BLaER1 (cell line): ENCODE measurements around the gene SERPINB1.
A peak's percentile ranks its signal among the peaks of the same experiment; 100 is the strongest.

Source experiments
- H3K27ac ChIP-seq: shearing (Covaris generic); formaldehyde crosslinking; 2 replicates; pipeline ENCODE4 v1.8.1; 2022
- H3K27me3 ChIP-seq: shearing (Covaris generic); formaldehyde crosslinking; 2 replicates; pipeline ENCODE4 v1.8.1; 2022
- H3K36me3 ChIP-seq: shearing (Covaris generic); formaldehyde crosslinking; 2 replicates; pipeline ENCODE4 v1.8.1; 2022
- H3K4me1 ChIP-seq: shearing (Covaris generic); formaldehyde crosslinking; 2 replicates; pipeline ENCODE4 v1.8.1; 2022
- H3K4me2 ChIP-seq: shearing (Covaris generic); formaldehyde crosslinking; 2 replicates; pipeline ENCODE4 v1.8.1; 2022
- H3K4me3 ChIP-seq: shearing (Covaris generic); formaldehyde crosslinking; 2 replicates; pipeline ENCODE4 v1.8.1; 2022
- H3K9ac ChIP-seq: shearing (Covaris generic); formaldehyde crosslinking; 2 replicates; pipeline ENCODE4 v1.8.1; 2022
- H3K9me3 ChIP-seq: shearing (Covaris generic); formaldehyde crosslinking; 2 replicates; pipeline ENCODE4 v1.8.1; 2022
- H4K20me1 ChIP-seq: shearing (Covaris generic); formaldehyde crosslinking; 2 replicates; pipeline ENCODE4 v1.8.1; 2022
- Cebpa-rat ChIP-seq: shearing (Covaris generic); IDR thresholded peaks from 2 replicates; pipeline ENCODE4 v1.8.1; 2022

SERPINB1 gene

GRCh38 chr6:2851727-2852513 lies 10.3 kb upstream of the SERPINB1 start:
- H3K27me3 ChIP-seq, result no peaks in the 10 kb centered on the region
- no peak overlapping the region for H3K4me3 ChIP-seq
- H3K4me1 ChIP-seq, result peaks cover 40% of the 10 kb centered on the region
- no peaks in the 10 kb centered on the region for H3K9me3 ChIP-seq
- no peak for TF ChIP-seq Cebpa-rat
- no peak overlapping the region for H3K27ac ChIP-seq
- H3K36me3 ChIP-seq, result no peaks in the 10 kb centered on the region
- H3K4me2 ChIP-seq, result no peak overlapping the region
- no peak overlapping the region for H3K9ac ChIP-seq
- no peaks in the 10 kb centered on the region for H4K20me1 ChIP-seq

GRCh38 chr6:2850538-2851113 lies 9.0 kb upstream of the SERPINB1 start:
- peaks cover 44% of the 10 kb centered on the region for H3K4me1 ChIP-seq
- no peaks in the 10 kb centered on the region for H3K36me3 ChIP-seq
- H3K27me3 ChIP-seq, result no peaks in the 10 kb centered on the region
- no peak overlapping the region for H3K4me2 ChIP-seq
- TF ChIP-seq Cebpa-rat, result no peak
- H3K27ac ChIP-seq, result no peak overlapping the region
- H3K9ac ChIP-seq, result no peak overlapping the region
- no peaks in the 10 kb centered on the region for H4K20me1 ChIP-seq
- H3K9me3 ChIP-seq, result no peaks in the 10 kb centered on the region
- H3K4me3 ChIP-seq, result no peak overlapping the region

GRCh38 chr6:2848851-2849250 lies 7.2 kb upstream of the SERPINB1 start:
- peaks cover 26% of the 10 kb centered on the region for H3K4me1 ChIP-seq
- no peak overlapping the region for H3K27ac ChIP-seq
- no peaks in the 10 kb centered on the region for H3K27me3 ChIP-seq
- no peaks in the 10 kb centered on the region for H3K36me3 ChIP-seq
- H3K9me3 ChIP-seq, result no peaks in the 10 kb centered on the region
- H3K9ac ChIP-seq, result no peak overlapping the region
- no peaks in the 10 kb centered on the region for H4K20me1 ChIP-seq
- H3K4me2 ChIP-seq, result no peak overlapping the region
- no peak overlapping the region for H3K4me3 ChIP-seq
- no peak for TF ChIP-seq Cebpa-rat

GRCh38 chr6:2845880-2846208 lies 4.2 kb upstream of the SERPINB1 start:
- Histone ChIP-seq H3K4me3 (no peak overlapping the region), H4K20me1 (no peaks in the 10 kb centered on the region), H3K4me2 (peak overlapping the region; percentile 23), H3K4me1 (peaks cover 34% of the 10 kb centered on the region), H3K9ac (no peak overlapping the region), H3K36me3 (no peaks in the 10 kb centered on the region), H3K27me3 (peaks cover 25% of the 10 kb centered on the region), H3K9me3 (peaks cover 3% of the 10 kb centered on the region; the same call in 1 of the 2 replicates), H3K27ac (no peak overlapping the region)
- TF ChIP-seq Cebpa-rat, result no peak

- no peak overlapping the region for H3K4me2 ChIP-seq
- H3K36me3 ChIP-seq, result no peaks in the 10 kb centered on the region
- peaks cover 52% of the 10 kb centered on the region for H3K4me1 ChIP-seq
- TF ChIP-seq Cebpa-rat, result no peak
- H3K27ac ChIP-seq, result no peak overlapping the region
- no peak overlapping the region for H3K4me3 ChIP-seq
- H3K9ac ChIP-seq, result no peak overlapping the region
- peaks cover 43% of the 10 kb centered on the region for H3K27me3 ChIP-seq
- peaks cover 17% of the 10 kb centered on the region for H4K20me1 ChIP-seq
- peaks cover 3% of the 10 kb centered on the region; the same call in 1 of the 2 replicates for H3K9me3 ChIP-seq
These were observed 2.3 kb upstream of the SERPINB1 start for GRCh38 chr6:2844008-2844407.

GRCh38 chr6:2843138-2843740 lies 1.6 kb upstream of the SERPINB1 start:
- H3K36me3 ChIP-seq, result no peaks in the 10 kb centered on the region
- peaks cover 51% of the 10 kb centered on the region for H3K27me3 ChIP-seq
- H3K4me1 ChIP-seq, result peaks cover 44% of the 10 kb centered on the region
- no peak overlapping the region for H3K4me2 ChIP-seq
- H4K20me1 ChIP-seq, result peaks cover 17% of the 10 kb centered on the region
- H3K4me3 ChIP-seq, result no peak overlapping the region
- H3K9ac ChIP-seq, result no peak overlapping the region
- H3K9me3 ChIP-seq, result peaks cover 3% of the 10 kb centered on the region; the same call in 1 of the 2 replicates
- TF ChIP-seq Cebpa-rat, result no peak
- H3K27ac ChIP-seq, result no peak overlapping the region

- Histone ChIP-seq H3K27ac (no peak overlapping the region; the same call in 1 of the 2 replicates), H3K4me1 (peaks cover 41% of the 10 kb centered on the region)
These were observed 483 bp upstream of the SERPINB1 start for GRCh38 chr6:2842139-2842552.

GRCh38 chr6:2840749-2841061 lies 958 bp downstream of the SERPINB1 start:
- 0 out of 2 replicates have a peak overlapping the region, but pooled peaks have one; percentile 33 for H3K27ac ChIP-seq

More at GRCh38 chr6:2842139-2842552, 483 bp upstream of the SERPINB1 start:
- Histone ChIP-seq H3K9ac (no peak overlapping the region), H4K20me1 (peaks cover 17% of the 10 kb centered on the region), H3K27me3 (peaks cover 62% of the 10 kb centered on the region), H3K4me2 (peak overlapping the region; percentile 81), H3K36me3 (no peaks in the 10 kb centered on the region; the same call in 1 of the 2 replicates), H3K9me3 (peaks cover 3% of the 10 kb centered on the region; the same call in 1 of the 2 replicates), H3K4me3 (peak overlapping the region; percentile 65)
- TF ChIP-seq Cebpa-rat, result no peak

GRCh38 chr6:2839982-2840748 lies 1.5 kb downstream of the SERPINB1 start:
- Histone ChIP-seq H3K27ac (no peak overlapping the region), H3K9me3 (peaks cover 3% of the 10 kb centered on the region; the same call in 1 of the 2 replicates), H3K27me3 (peaks cover 62% of the 10 kb centered on the region), H3K4me2 (peak overlapping the region; percentile 81), H4K20me1 (peaks cover 17% of the 10 kb centered on the region), H3K36me3 (peaks cover 12% of the 10 kb centered on the region; the same call in 1 of the 2 replicates), H3K4me3 (peak overlapping the region; percentile 65), H3K9ac (0 out of 2 replicates have a peak overlapping the region, but pooled peaks have one; percentile 51), H3K4me1 (peaks cover 31% of the 10 kb centered on the region)
- no peak for TF ChIP-seq Cebpa-rat

More at GRCh38 chr6:2840749-2841061, 958 bp downstream of the SERPINB1 start:
- H4K20me1 ChIP-seq, result peaks cover 17% of the 10 kb centered on the region
- H3K9ac ChIP-seq, result peak overlapping the region; percentile 51; the same call in 1 of the 2 replicates
- peak overlapping the region; percentile 65 for H3K4me3 ChIP-seq
- peaks cover 3% of the 10 kb centered on the region; the same call in 1 of the 2 replicates for H3K9me3 ChIP-seq
- peak overlapping the region; percentile 81 for H3K4me2 ChIP-seq
- H3K27me3 ChIP-seq, result peaks cover 62% of the 10 kb centered on the region
- H3K4me1 ChIP-seq, result peaks cover 31% of the 10 kb centered on the region
- H3K36me3 ChIP-seq, result peaks cover 7% of the 10 kb centered on the region; the same call in 1 of the 2 replicates
- TF ChIP-seq Cebpa-rat, result no peak
